Caco-2 (cell line): ENCODE data around the gene NANOS3. TPM values are rescaled to one million over a fixed set of nuclear protein-coding genes. Genes with fewer than 3 reads are reported as not detected.
A peak's percentile ranks its signal among the peaks of the same experiment; 100 is the strongest.

Experiments used
- BruUV-seq: library from RNA; stranded (reverse); fragments of 400-500 nt; replicated peaks from 2 replicates; lab custom pipeline; 2021; lab: Mats Ljungman, UMichigan
- CTCF ChIA-PET: fragments of 300-600 bp; sonication (Branson Sonifier 250); formaldehyde crosslinking; loops from one replicate; lab custom pipeline; 2022; ENCODE audit warnings: antibody characterized with exemption; lab: Charles Lee
- POLR2A ChIA-PET: fragments of 300-600 bp; sonication (Branson Sonifier 250); formaldehyde crosslinking; loops from one replicate; lab custom pipeline; 2022; ENCODE audit warnings: antibody characterized with exemption; lab: Charles Lee
- DNase-seq, 2 experiments: peaks; one replicate each; pipeline versions ENCODE4 v3.0.0 to v3.0.0-alpha.2; 2020 to 2022
- H3K27me3 ChIP-seq: replicated peaks from 2 replicates; pipeline ENCODE4 v1.6.0; 2011; ENCODE audit warnings: low read length; ENCODE audit not compliant: control insufficient read depth, insufficient read depth
- H3K36me3 ChIP-seq: 2 replicates; pipeline ENCODE4 v1.5.1; 2011; ENCODE audit warnings: low read length; ENCODE audit not compliant: control insufficient read depth, insufficient read depth
- H3K4me1 ChIP-seq: fragments of 250-450 bp; sonication (Bioruptor Pico); 2 replicates; pipeline ENCODE4 v1.5.1; 2020; ENCODE audit warnings: mild to moderate bottlenecking
- H3K4me3 ChIP-seq: 2 replicates; pipeline ENCODE4 v1.5.1; 2011; ENCODE audit warnings: low read depth, mild to moderate bottlenecking, control low read depth, low read length
- H3K9me3 ChIP-seq: fragments of 250-450 bp; sonication (Bioruptor Pico); 2 replicates; pipeline ENCODE4 v1.5.1; 2020; ENCODE audit warnings: mild to moderate bottlenecking, moderate library complexity
- H3K27ac Mint-ChIP-seq: one replicate; pipeline ENCODE4 v1.8.0; 2022; ENCODE audit warnings: mixed read lengths; ENCODE audit not compliant: unreplicated experiment
- H3K27me3 Mint-ChIP-seq: one replicate; pipeline ENCODE4 v1.8.0; 2022; ENCODE audit warnings: mixed read lengths; ENCODE audit not compliant: insufficient read depth, unreplicated experiment
- H3K36me3 Mint-ChIP-seq: one replicate; pipeline ENCODE4 v1.8.0; 2022; ENCODE audit warnings: mild to moderate bottlenecking, mixed read lengths; ENCODE audit not compliant: insufficient read depth, unreplicated experiment
- H3K4me1 Mint-ChIP-seq: one replicate; pipeline ENCODE4 v1.8.0; 2022; ENCODE audit warnings: low read depth, mixed read lengths; ENCODE audit not compliant: unreplicated experiment
- H3K4me3 Mint-ChIP-seq: one replicate; pipeline ENCODE4 v1.8.0; 2022; ENCODE audit warnings: mild to moderate bottlenecking, moderate library complexity, mixed read lengths; ENCODE audit not compliant: unreplicated experiment
- H3K9me3 Mint-ChIP-seq: one replicate; pipeline ENCODE4 v1.8.0; 2022; ENCODE audit warnings: mixed read lengths; ENCODE audit not compliant: unreplicated experiment
- CTCF ChIP-seq, 2 experiments: fragments of 200-600 bp in 1 of 2; IDR thresholded peaks; 1 replicate in 1 of 2; 2 replicates in 1 of 2; pipeline versions ENCODE4 v1.5.1 to v1.8.0; 2011 to 2022; ENCODE audit warnings: antibody characterized with exemption in 1 of 2, control low read depth in 1 of 2, inconsistent platforms in 1 of 2, low read depth in 1 of 2, low read length in 1 of 2, mild to moderate bottlenecking in 1 of 2, moderate library complexity in 1 of 2; ENCODE audit not compliant: insufficient read depth in 1 of 2, severe bottlenecking in 1 of 2, unreplicated experiment in 1 of 2
- intact Hi-C: fragments of 100-400 bp; cut with micrococcal nuclease; formaldehyde crosslinking; loops from one replicate; pipeline ENCODE4 v1.10.0; 2022; ENCODE audit not compliant: unreplicated experiment
- total RNA-seq: library from RNA; stranded (reverse); gene quantifications from 2 replicates; pipeline ENCODE4 v1.2.3, GENCODE V29; 2022

Gene NANOS3
- total RNA-seq, 1 experiment from 2014 or later: not detected

- 0 out of 2 replicates have a peak, but pooled peaks cover 4% of the 10 kb centered on the region for H3K4me1 ChIP-seq
- BruUV-seq: no TSS peak
- intact Hi-C loops: no loop called here
- H3K36me3 ChIP-seq: no peaks in the 10 kb centered on the region
- peak in 1 of 2 experiments; percentile 20 for TF ChIP-seq CTCF (IDR thresholded peaks at IDR 0.05; ENCODE audit: insufficient read depth in 1 of 2, low read depth in 1 of 2, low read length in 1 of 2, severe bottlenecking in 1 of 2, unreplicated experiment in 1 of 2)
- DNase-seq: no peak
- Mint-ChIP-seq H3K9me3 (no peaks in the 10 kb centered on the region), H3K27ac (no peak overlapping the region), H3K27me3 (no peaks in the 10 kb centered on the region), H3K4me1 (peaks cover 7% of the 10 kb centered on the region), H3K36me3 (no peaks in the 10 kb centered on the region), H3K4me3 (peak overlapping the region; percentile 72)
- no peaks in the 10 kb centered on the region for H3K27me3 ChIP-seq
- POLR2A ChIA-PET: interaction anchor here (0.6 kb wide), 1 partner anchor 264 kb away, joined by 12 read pairs; no protein-coding TSS in a partner anchor
- H3K4me3 ChIP-seq: peak overlapping the region; percentile 39
- no peaks in the 10 kb centered on the region for H3K9me3 ChIP-seq
- CTCF ChIA-PET: interaction anchor here (0.6 to 1.3 kb wide), 6 partner anchors 45 to 264 kb away, joined by 3 read pairs; partner anchors contain the start of genes ASF1B and PODNL1
Measured at GRCh38 chr19:13872695-13873389, 4.1 kb upstream of the NANOS3 start.

GRCh38 chr19:13873834-13874515 is 3.0 kb upstream of the NANOS3 start:
- no peak for DNase-seq
- Histone ChIP-seq H3K4me1 (0 out of 2 replicates have a peak, but pooled peaks cover 4% of the 10 kb centered on the region), H3K27me3 (no peaks in the 10 kb centered on the region), H3K4me3 (no peak overlapping the region), H3K9me3 (no peaks in the 10 kb centered on the region), H3K36me3 (no peaks in the 10 kb centered on the region)
- CTCF ChIA-PET: no interaction called here
- intact Hi-C loops: no loop called here
- Mint-ChIP-seq H3K4me1 (peaks cover 7% of the 10 kb centered on the region), H3K4me3 (no peak overlapping the region), H3K27me3 (no peaks in the 10 kb centered on the region), H3K27ac (no peak overlapping the region), H3K9me3 (no peaks in the 10 kb centered on the region), H3K36me3 (no peaks in the 10 kb centered on the region)
- POLR2A ChIA-PET: no interaction called here
- no TSS peak for BruUV-seq
- TF ChIP-seq CTCF (IDR thresholded peaks at IDR 0.05; ENCODE audit: insufficient read depth in 1 of 2, low read depth in 1 of 2, low read length in 1 of 2, severe bottlenecking in 1 of 2, unreplicated experiment in 1 of 2): no peak

DNA sequence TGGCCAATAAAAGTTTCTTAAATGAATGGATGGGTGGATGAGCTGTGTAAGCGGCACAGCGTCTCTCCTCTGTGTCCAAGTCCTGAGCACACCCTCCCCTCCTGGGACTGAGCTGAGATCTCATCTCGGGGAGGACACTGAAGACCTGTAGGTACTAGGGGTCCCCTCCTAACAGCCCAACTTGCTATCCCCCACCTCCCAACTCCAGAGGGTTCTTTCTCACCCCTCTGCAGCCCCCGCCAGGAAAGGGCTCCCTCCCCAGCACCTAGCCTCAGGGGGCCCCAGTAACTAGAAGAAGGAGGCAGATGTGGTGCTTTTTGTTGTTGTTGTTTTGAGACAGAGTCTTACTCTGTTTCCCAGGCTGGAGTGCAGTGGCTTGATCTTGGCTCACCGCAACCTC is 1.1 kb upstream of the NANOS3 start:
- ChIA-PET CTCF (no interaction called here), POLR2A (no interaction called here)
- no peaks in the 10 kb centered on the region for H3K36me3 ChIP-seq
- no peak for DNase-seq
- TF ChIP-seq CTCF (IDR thresholded peaks at IDR 0.05; ENCODE audit: insufficient read depth in 1 of 2, low read depth in 1 of 2, low read length in 1 of 2, severe bottlenecking in 1 of 2, unreplicated experiment in 1 of 2): no peak
- peaks cover 6% of the 10 kb centered on the region for H3K4me1 Mint-ChIP-seq
- H3K27me3 ChIP-seq: no peaks in the 10 kb centered on the region
- no peak overlapping the region for H3K4me3 ChIP-seq
- H3K27ac Mint-ChIP-seq: no peak overlapping the region
- peaks cover 9% of the 10 kb centered on the region for H3K4me1 ChIP-seq
- no peaks in the 10 kb centered on the region for H3K27me3 Mint-ChIP-seq
- intact Hi-C loops: no loop called here
- no peaks in the 10 kb centered on the region for H3K9me3 Mint-ChIP-seq
- H3K4me3 Mint-ChIP-seq: no peak overlapping the region
- no TSS peak for BruUV-seq
- no peaks in the 10 kb centered on the region for H3K36me3 Mint-ChIP-seq
- no peaks in the 10 kb centered on the region for H3K9me3 ChIP-seq
